Endothelial cell (in vitro differentiated cells): ENCODE results near the gene PYGO1. TPM values are rescaled to one million over a fixed set of nuclear protein-coding genes. Genes with fewer than 3 reads are reported as not detected.
"Not testable (repeated sequence)": the region's sequence is repeated elsewhere in the genome, so short reads cannot be mapped to it uniquely, and the experiment has no call there.

ENCODE experiments used
- DNase-seq: peaks from one replicate; pipeline ENCODE4 v3.0.0; 2021; ENCODE audit warnings: low spot score
- H3K27ac Mint-ChIP-seq: one replicate; pipeline ENCODE4 v1.8.0; 2021; ENCODE audit warnings: mixed read lengths, inconsistent platforms; ENCODE audit not compliant: unreplicated experiment
- H3K27me3 Mint-ChIP-seq: one replicate; pipeline ENCODE4 v1.8.0; 2021; ENCODE audit warnings: mild to moderate bottlenecking, moderate library complexity, mixed read lengths, inconsistent platforms; ENCODE audit not compliant: unreplicated experiment
- H3K36me3 Mint-ChIP-seq: one replicate; pipeline ENCODE4 v1.8.0; 2021; ENCODE audit warnings: mild to moderate bottlenecking, low read depth, mixed read lengths, inconsistent platforms; ENCODE audit not compliant: unreplicated experiment
- H3K4me1 Mint-ChIP-seq: one replicate; pipeline ENCODE4 v1.8.0; 2021; ENCODE audit warnings: mild to moderate bottlenecking, mixed read lengths, inconsistent platforms; ENCODE audit not compliant: unreplicated experiment
- H3K4me3 Mint-ChIP-seq: one replicate; pipeline ENCODE4 v1.8.0; 2021; ENCODE audit warnings: mild to moderate bottlenecking, mixed read lengths, inconsistent platforms; ENCODE audit not compliant: unreplicated experiment
- H3K9me3 Mint-ChIP-seq: one replicate; pipeline ENCODE4 v1.8.0; 2021; ENCODE audit warnings: mixed read lengths, inconsistent platforms; ENCODE audit not compliant: unreplicated experiment
- total RNA-seq: library from RNA; stranded (reverse); fragmentation: NEBNext Ultra II Directional; extraction: Animal tissue kit (Norgen Biotek cat#: 25700); gene quantifications from one replicate; pipeline ENCODE4 v1.2.1, GENCODE V29; 2021; ENCODE audit not compliant: unreplicated experiment
- TF ChIP-seq, protein P1 (sequence below): fragments of 200-600 bp; sonication (generic); IDR thresholded peaks from one replicate; pipeline ENCODE4 v1.5.0; 2021; ENCODE audit warnings: antibody characterized with exemption; ENCODE audit not compliant: unreplicated experiment

The PYGO1 gene
- total RNA-seq, 1 donor from 2014 or later: 1.5 TPM

DNA sequence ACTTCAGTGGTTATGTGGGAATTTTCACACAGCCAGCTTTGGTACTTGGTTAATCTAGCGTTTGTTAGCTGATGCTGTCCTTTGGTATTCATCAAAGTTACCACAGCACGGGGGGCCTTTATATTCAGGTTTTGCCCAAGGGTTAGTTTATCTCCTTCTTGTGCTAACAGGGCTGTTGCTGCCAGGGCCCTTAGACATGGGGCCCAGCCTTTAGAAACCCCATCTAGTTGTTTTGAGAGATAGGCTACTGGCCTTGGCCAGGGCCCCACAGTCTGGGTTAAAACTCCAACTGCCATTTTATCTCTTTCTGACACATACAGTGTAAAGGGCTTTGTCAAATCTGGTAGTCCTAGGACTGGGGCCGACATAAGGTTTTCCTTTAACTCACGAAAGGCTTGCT, 72.7 kb downstream of the PYGO1 start:
- TF ChIP-seq, protein P1, sequence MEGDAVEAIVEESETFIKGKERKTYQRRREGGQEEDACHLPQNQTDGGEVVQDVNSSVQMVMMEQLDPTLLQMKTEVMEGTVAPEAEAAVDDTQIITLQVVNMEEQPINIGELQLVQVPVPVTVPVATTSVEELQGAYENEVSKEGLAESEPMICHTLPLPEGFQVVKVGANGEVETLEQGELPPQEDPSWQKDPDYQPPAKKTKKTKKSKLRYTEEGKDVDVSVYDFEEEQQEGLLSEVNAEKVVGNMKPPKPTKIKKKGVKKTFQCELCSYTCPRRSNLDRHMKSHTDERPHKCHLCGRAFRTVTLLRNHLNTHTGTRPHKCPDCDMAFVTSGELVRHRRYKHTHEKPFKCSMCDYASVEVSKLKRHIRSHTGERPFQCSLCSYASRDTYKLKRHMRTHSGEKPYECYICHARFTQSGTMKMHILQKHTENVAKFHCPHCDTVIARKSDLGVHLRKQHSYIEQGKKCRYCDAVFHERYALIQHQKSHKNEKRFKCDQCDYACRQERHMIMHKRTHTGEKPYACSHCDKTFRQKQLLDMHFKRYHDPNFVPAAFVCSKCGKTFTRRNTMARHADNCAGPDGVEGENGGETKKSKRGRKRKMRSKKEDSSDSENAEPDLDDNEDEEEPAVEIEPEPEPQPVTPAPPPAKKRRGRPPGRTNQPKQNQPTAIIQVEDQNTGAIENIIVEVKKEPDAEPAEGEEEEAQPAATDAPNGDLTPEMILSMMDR: no peak
- H3K27me3 Mint-ChIP-seq: peaks cover 3% of the 10 kb centered on the region
- no peaks in the 10 kb centered on the region for H3K9me3 Mint-ChIP-seq
- H3K36me3 Mint-ChIP-seq: no peaks in the 10 kb centered on the region
- H3K4me1 Mint-ChIP-seq: no peaks in the 10 kb centered on the region
- no peak overlapping the region for H3K4me3 Mint-ChIP-seq
- DNase-seq: no peak
- H3K27ac Mint-ChIP-seq: no peak overlapping the region

GRCh38 chr15:55514414-55514850, 73.7 kb downstream of the PYGO1 start:
- TF ChIP-seq, protein P1: no peak
- Mint-ChIP-seq H3K27ac (no peak overlapping the region), H3K27me3 (peaks cover 3% of the 10 kb centered on the region), H3K4me1 (no peaks in the 10 kb centered on the region), H3K9me3 (no peaks in the 10 kb centered on the region), H3K36me3 (no peaks in the 10 kb centered on the region), H3K4me3 (no peak overlapping the region)
- no peak for DNase-seq

DNA sequence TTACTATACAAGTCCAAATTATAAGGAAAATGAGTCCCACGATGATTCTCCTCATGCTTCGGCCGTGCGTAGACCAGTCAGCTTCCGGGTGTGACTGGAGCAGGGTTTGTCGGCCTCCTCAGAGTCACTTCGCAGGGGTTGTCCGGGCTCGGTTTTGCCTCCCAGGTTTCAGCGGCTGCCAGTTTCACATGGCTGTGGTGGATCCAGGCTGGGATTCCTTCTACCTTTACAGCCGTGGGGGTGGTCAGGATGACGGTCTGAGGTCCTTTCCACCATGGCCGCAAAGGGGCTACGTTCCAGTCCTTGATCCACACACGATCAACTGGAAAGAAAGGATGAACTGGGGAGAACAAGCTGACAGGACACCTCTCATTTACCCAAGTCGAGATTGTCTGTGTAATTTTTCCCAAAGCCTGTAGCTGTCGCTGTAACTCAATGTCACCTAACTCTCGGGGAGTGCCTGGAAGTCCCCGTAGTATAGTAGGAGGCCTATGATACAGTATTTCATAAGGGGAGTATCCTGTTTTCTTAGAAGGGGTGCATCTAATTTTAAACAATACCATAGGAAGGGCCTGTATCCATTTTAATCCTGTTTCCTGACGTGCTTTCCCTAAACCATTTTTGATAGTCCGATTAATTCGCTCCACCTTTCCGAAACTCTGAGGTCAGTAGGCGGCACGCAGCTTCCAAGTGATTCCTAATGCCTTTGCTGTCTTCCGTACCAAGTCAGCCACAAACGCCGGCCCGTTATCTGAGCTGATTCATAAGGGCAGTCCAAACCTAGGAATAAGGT, 74.3 kb downstream of the PYGO1 start:
- H3K4me3 Mint-ChIP-seq, H3K27ac Mint-ChIP-seq: not testable (repeated sequence)

DNA sequence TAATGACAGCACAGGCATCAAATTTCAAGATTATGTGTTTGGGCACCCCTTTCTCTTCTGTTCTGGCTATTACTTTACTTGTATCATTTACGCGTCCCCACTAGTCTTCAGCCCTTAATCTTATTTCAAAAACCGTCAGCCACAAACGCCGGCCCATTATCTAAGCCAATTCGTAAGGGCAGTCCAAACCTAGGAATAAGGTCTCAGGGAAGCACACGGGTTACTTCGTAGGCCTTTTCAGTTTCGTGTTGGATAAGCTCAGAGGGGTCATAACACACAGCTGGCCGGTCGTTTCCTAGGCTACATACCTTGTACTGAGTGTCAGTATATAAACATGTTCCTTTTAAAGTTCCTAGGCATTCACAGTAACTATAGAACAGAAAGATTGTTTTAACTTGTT, 75.0 kb downstream of the PYGO1 start:
- Mint-ChIP-seq H3K27ac (no peak overlapping the region), H3K4me3 (no peak overlapping the region), H3K36me3 (no peaks in the 10 kb centered on the region), H3K9me3 (no peaks in the 10 kb centered on the region), H3K27me3 (peaks cover 3% of the 10 kb centered on the region), H3K4me1 (no peaks in the 10 kb centered on the region)
- TF ChIP-seq, protein P1: no peak
- no peak for DNase-seq

More for the DNA sequence above, 74.3 kb downstream of the PYGO1 start:
- H3K4me1 Mint-ChIP-seq, H3K36me3 Mint-ChIP-seq, H3K27me3 Mint-ChIP-seq, H3K9me3 Mint-ChIP-seq: not testable (repeated sequence)
- DNase-seq: peak; percentile 17
- TF ChIP-seq, protein P1: peak; percentile 48

- no peaks in the 10 kb centered on the region for H3K4me1 Mint-ChIP-seq
Observed at GRCh38 chr15:55507567-55507966, 80.6 kb downstream of the PYGO1 start.

GRCh38 chr15:55505407-55505806, 82.7 kb downstream of the PYGO1 start:
- not testable (repeated sequence) for H3K4me1 Mint-ChIP-seq, DNase-seq, H3K27me3 Mint-ChIP-seq, H3K9me3 Mint-ChIP-seq, H3K36me3 Mint-ChIP-seq, H3K27ac Mint-ChIP-seq, H3K4me3 Mint-ChIP-seq

More at GRCh38 chr15:55507567-55507966, 80.6 kb downstream of the PYGO1 start:
- Mint-ChIP-seq H3K9me3 (no peaks in the 10 kb centered on the region), H3K27me3 (no peaks in the 10 kb centered on the region), H3K36me3 (no peaks in the 10 kb centered on the region), H3K4me3 (no peak overlapping the region), H3K27ac (no peak overlapping the region)
- DNase-seq: no peak
- TF ChIP-seq, protein P1: no peak
